Uterus (tissue), 2 donors: Measurements from ENCODE around the gene LRCH3.

Source experiments
- POLR2A ChIP-seq, 2 donors: fragments of 450-650 bp; IDR thresholded peaks; one replicate each; pipeline ENCODE4 v1.6.1; 2016; ENCODE audit warnings: antibody characterized with exemption in 2 of 2, mild to moderate bottlenecking in 1 of 2, moderate library complexity in 1 of 2
- TF ChIP-seq, protein P1 (sequence below), 4 experiments: fragments of 200-600 bp in 2 of 4; fragments of 450-650 bp in 2 of 4; sonication (generic) in 2 of 4; IDR thresholded peaks; one replicate each; pipeline ENCODE4 v1.5.1; 2016 to 2019; ENCODE audit warnings: antibody characterized with exemption in 4 of 4, mild to moderate bottlenecking in 2 of 4, moderate library complexity in 1 of 4

DNA sequence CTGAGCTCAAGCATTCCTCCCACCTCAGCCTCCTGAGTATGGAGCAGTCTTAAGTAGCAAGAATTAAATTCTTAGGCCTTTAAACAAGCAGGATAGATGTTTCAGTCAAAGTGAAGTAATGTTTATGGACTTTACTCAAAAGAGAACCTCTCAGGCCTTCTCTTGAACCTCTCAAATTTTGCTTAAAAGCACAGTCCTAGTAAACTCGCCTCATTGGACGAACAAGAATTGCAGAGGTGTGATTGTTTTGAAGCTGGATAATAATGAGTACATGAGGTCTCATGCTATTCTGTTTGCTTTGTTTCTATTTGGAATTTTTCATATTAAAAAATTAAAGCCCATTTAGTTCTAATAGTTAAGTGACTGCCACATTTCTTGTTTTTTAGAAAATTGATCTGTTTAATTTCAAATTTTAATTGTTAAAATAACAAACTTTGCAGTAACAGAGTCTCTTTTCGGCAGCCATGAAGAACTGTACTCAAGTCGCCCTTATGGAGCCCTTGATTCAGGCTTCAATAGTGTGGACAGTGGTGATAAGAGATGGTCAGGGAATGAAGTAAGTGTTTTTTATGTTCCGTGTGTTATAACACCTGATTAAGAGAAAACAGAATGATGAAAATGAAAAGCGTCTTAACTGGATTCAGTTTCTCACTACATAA lies 39.4 kb downstream of the LRCH3 start:
- TF ChIP-seq, protein P1, sequence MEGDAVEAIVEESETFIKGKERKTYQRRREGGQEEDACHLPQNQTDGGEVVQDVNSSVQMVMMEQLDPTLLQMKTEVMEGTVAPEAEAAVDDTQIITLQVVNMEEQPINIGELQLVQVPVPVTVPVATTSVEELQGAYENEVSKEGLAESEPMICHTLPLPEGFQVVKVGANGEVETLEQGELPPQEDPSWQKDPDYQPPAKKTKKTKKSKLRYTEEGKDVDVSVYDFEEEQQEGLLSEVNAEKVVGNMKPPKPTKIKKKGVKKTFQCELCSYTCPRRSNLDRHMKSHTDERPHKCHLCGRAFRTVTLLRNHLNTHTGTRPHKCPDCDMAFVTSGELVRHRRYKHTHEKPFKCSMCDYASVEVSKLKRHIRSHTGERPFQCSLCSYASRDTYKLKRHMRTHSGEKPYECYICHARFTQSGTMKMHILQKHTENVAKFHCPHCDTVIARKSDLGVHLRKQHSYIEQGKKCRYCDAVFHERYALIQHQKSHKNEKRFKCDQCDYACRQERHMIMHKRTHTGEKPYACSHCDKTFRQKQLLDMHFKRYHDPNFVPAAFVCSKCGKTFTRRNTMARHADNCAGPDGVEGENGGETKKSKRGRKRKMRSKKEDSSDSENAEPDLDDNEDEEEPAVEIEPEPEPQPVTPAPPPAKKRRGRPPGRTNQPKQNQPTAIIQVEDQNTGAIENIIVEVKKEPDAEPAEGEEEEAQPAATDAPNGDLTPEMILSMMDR (IDR thresholded peaks at IDR 0.05), result no peak
- TF ChIP-seq POLR2A (IDR thresholded peaks at IDR 0.05), result no peak
